Mucosa of rectum (tissue), 2 donors: ENCODE results near the gene AP1G2.

Source experiments
- H3K27ac ChIP-seq, 2 donors: one replicate each; pipeline ENCODE4 v1.7.0; 2013; ENCODE audit warnings: inconsistent platforms in 2 of 2, low read depth in 2 of 2, low read length in 2 of 2
- H3K27me3 ChIP-seq, 2 donors: one replicate each; pipeline ENCODE4 v1.7.0; 2013; ENCODE audit warnings: low read length in 2 of 2; ENCODE audit not compliant: control insufficient read depth in 2 of 2, insufficient read depth in 2 of 2
- H3K36me3 ChIP-seq, 2 donors: one replicate each; pipeline ENCODE4 v1.7.0; 2013; ENCODE audit warnings: low read length in 2 of 2; ENCODE audit not compliant: control insufficient read depth in 2 of 2, insufficient read depth in 2 of 2
- H3K4me1 ChIP-seq, 2 donors: one replicate each; pipeline ENCODE4 v1.7.0; 2013; ENCODE audit warnings: low read length in 2 of 2, mild to moderate bottlenecking in 1 of 2; ENCODE audit not compliant: control insufficient read depth in 2 of 2, insufficient read depth in 2 of 2
- H3K4me3 ChIP-seq, 2 donors: one replicate each; pipeline ENCODE4 v1.7.0; 2013; ENCODE audit warnings: low read length in 2 of 2
- H3K9ac ChIP-seq, 2 donors: one replicate each; pipeline ENCODE4 v1.7.0; 2013; ENCODE audit warnings: low read length in 2 of 2, low read depth in 1 of 2, mild to moderate bottlenecking in 1 of 2
- H3K9me3 ChIP-seq, 2 donors: one replicate each; pipeline ENCODE4 v1.7.0; 2013; ENCODE audit warnings: low read length in 2 of 2; ENCODE audit not compliant: control insufficient read depth in 2 of 2
- donor health status: healthy.
- donor health status: Normal muscosa, but diverticular disease.

AP1G2 gene

DNA sequence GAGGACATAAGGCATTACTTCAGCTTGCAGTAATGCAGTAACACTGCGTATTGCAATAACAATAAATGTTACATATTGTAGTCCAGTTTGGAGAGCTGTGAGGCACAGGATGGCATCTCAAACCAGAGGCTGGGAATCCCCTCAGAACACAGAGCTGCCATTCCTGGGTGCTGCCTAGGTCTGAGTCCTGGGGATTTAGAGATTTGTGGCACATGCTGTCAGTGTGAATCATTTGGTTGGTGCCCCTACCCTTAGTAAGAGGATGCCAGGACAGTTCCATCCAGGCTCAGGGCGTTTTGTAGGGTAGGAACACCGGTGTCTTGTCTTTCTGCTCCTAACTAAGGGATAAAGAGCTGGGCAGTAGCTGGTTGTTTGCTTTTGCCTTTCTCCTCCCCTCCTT is 38.6 kb downstream of the AP1G2 start:
- H3K27ac ChIP-seq = no peak overlapping the region
- no peaks in the 10 kb centered on the region for H3K27me3 ChIP-seq
- no peak overlapping the region for H3K4me3 ChIP-seq
- no peak overlapping the region for H3K9ac ChIP-seq
- H3K4me1 ChIP-seq = no peaks in the 10 kb centered on the region
- no peaks in the 10 kb centered on the region for H3K36me3 ChIP-seq
- H3K9me3 ChIP-seq = no peaks in the 10 kb centered on the region

DNA sequence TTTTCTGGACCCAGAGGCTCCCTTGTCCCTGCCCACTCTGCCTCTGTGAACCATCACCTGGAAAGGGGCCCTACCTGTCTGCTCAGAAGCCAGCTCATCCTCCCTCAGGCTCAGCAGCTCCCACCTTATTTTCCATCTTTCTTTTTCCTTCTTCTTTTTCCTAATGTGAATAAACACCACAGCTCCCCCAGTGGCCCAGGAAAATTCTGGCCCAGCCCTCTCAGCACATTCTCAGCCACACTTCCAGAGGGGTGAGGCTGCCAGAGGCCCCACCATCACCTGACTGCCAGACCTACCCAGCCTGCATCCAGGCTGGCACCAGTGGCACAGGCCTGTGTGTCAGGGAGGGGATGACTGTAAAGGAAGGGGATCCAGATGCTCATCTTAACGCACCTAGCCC is 39.0 kb downstream of the AP1G2 start:
- H3K4me3 ChIP-seq = no peak overlapping the region
- H3K4me1 ChIP-seq = no peaks in the 10 kb centered on the region
- H3K27me3 ChIP-seq = no peaks in the 10 kb centered on the region
- H3K27ac ChIP-seq = no peak overlapping the region
- H3K36me3 ChIP-seq = no peaks in the 10 kb centered on the region
- no peaks in the 10 kb centered on the region for H3K9me3 ChIP-seq
- no peak overlapping the region for H3K9ac ChIP-seq

DNA sequence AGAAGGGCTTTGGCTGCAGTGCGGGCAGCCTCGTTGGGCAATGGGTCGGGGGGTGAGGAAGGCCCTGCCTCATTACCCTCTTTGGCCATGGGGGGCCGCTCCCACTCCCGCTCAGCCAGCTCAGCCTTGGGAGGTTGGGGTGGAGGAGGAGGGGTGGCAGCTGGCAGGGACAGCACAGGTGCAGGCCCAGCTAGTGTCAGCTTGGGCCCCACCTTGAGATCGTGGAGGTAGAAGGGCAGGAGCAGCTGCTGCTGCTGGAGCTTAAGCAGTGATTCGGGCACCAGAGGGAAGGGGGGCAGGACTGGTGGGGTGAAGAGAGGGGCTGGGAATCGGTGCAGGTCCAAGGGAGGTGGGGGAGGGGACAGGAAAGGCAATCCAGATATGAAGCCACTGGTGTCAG is 42.0 kb downstream of the AP1G2 start:
- Histone ChIP-seq H3K4me1 (no peaks in the 10 kb centered on the region), H3K4me3 (no peak overlapping the region), H3K36me3 (no peaks in the 10 kb centered on the region), H3K9me3 (no peaks in the 10 kb centered on the region), H3K27me3 (no peaks in the 10 kb centered on the region), H3K27ac (no peak overlapping the region), H3K9ac (no peak overlapping the region)

DNA sequence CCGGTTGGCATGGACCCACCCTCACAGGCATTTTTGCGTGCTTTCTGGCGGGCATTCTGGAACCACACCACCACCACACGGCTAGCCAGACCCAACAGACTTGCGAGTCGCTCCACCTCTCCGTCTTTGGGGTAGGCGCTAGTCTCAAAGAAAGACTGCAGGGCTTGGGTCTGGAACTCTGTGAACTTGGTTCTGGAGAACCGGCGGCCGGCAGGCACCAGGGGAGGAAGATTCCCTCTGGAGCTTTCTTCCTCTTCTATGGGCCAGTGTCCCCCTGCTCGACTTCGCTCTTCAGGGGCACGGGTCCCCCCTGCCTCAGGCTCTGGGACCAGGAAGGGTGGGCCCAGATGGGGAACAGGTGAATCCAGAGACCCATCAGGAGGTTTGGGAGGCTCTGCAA is 42.6 kb downstream of the AP1G2 start:
- Histone ChIP-seq H3K36me3 (no peaks in the 10 kb centered on the region), H3K27me3 (no peaks in the 10 kb centered on the region), H3K27ac (no peak overlapping the region), H3K4me3 (no peak overlapping the region), H3K4me1 (no peaks in the 10 kb centered on the region), H3K9ac (no peak overlapping the region), H3K9me3 (no peaks in the 10 kb centered on the region)

GRCh38 chr14:23523229-23524016 is 44.2 kb downstream of the AP1G2 start:
- Histone ChIP-seq H3K36me3 (no peaks in the 10 kb centered on the region), H3K27ac (no peak overlapping the region), H3K4me3 (no peak overlapping the region), H3K9me3 (no peaks in the 10 kb centered on the region), H3K4me1 (no peaks in the 10 kb centered on the region), H3K9ac (no peak overlapping the region), H3K27me3 (no peaks in the 10 kb centered on the region)

- Histone ChIP-seq H3K36me3 (no peaks in the 10 kb centered on the region), H3K27ac (no peak overlapping the region), H3K27me3 (no peaks in the 10 kb centered on the region), H3K4me3 (no peak overlapping the region), H3K4me1 (no peaks in the 10 kb centered on the region), H3K9ac (no peak overlapping the region), H3K9me3 (no peaks in the 10 kb centered on the region)
Measured at GRCh38 chr14:23522643-23523198, 44.9 kb downstream of the AP1G2 start.

DNA sequence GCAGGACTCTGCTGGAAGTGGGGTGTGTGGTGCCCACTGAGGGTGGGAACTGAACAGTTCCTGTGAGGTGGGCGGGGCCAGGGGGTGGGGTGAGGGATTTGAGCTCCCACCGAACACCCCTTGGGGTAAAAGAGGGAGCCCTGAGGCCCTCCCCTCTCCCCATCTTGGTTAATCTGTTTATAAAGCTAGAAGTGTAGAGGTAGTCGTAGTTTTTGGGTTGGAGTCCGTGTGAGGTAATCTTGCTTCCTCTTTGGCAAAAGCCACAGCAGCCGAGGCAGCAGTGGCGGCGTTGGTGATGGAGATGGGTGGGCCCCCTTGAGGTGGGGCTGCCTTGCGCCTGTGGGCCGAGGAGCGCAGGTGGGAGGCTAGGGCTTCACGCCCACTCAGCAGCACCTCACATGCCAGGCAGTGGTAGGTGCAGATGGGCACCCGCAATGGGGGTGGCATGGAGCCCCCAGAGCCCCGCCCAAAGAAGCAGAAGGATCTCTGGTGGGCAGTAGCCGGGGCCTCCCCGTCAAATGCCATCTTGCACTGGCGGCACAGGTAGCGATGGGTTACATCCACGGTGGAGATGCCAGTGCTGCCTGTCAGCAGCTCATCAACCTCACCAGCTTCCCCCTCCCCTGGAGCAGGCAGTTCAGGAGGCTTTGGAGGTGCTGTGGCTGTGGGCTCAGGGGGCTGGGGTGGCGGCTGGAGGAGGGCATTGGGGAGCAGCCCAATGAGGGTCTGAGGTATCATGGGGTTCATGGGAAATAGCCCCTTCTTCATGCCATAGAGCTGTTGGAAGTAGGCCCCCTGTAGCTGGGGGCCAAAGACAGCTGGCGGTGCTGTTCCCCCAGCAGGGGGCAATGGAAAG is 45.6 kb downstream of the AP1G2 start:
- Histone ChIP-seq H3K4me1 (no peaks in the 10 kb centered on the region), H3K9ac (no peak overlapping the region), H3K27ac (no peak overlapping the region), H3K9me3 (no peaks in the 10 kb centered on the region), H3K36me3 (no peaks in the 10 kb centered on the region), H3K4me3 (no peak overlapping the region), H3K27me3 (no peaks in the 10 kb centered on the region)

- H3K4me3 ChIP-seq = no peak overlapping the region
- no peak overlapping the region for H3K9ac ChIP-seq
- H3K27ac ChIP-seq = no peak overlapping the region
- H3K36me3 ChIP-seq = no peaks in the 10 kb centered on the region
- H3K4me1 ChIP-seq = no peaks in the 10 kb centered on the region
- no peaks in the 10 kb centered on the region for H3K27me3 ChIP-seq
- H3K9me3 ChIP-seq = no peaks in the 10 kb centered on the region
Measured at GRCh38 chr14:23520899-23521533, 46.6 kb downstream of the AP1G2 start.

DNA sequence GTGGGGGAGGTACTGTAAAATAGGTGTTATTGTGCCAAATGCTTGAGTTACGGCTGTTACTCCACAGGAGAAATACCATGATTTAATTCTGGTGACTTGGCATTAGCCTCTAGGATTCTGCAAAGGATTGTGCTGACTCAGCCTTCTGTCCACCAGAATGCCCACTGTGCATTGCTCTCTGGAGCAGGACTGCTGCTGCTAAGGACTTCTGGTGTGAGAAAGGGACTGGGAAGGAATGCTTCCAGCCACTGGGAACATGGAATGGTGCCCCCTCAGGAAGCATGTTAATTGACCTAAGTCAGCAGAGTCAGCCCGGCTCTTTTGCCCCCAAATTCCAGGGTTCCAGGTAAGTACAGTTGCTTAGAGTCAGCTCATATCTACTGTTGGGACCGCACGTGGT is 48.9 kb downstream of the AP1G2 start:
- Histone ChIP-seq H3K9ac (no peak overlapping the region), H3K9me3 (no peaks in the 10 kb centered on the region), H3K36me3 (no peaks in the 10 kb centered on the region), H3K4me1 (no peaks in the 10 kb centered on the region), H3K27ac (no peak overlapping the region), H3K4me3 (no peak overlapping the region), H3K27me3 (no peaks in the 10 kb centered on the region)
